SK-N-SH (cell line): ENCODE measurements around the gene OBSCN. TPM values are rescaled to one million over a fixed set of nuclear protein-coding genes. Genes with fewer than 3 reads are reported as not detected.

Experiments used
- CTCF ChIA-PET: fragments of 300-600, 350-600 bp; formaldehyde crosslinking; extraction: SDS; loops from one replicate; lab custom pipeline; 2021; lab: Yijun Ruan, JAX
- POLR2A ChIA-PET: fragments of 350-600 bp; sonication (Branson Sonifier 250); formaldehyde crosslinking; extraction: SDS; loops from one replicate; lab custom pipeline; 2020; ENCODE audit warnings: antibody characterized with exemption, inconsistent platforms; lab: Yijun Ruan, JAX
- DNase-seq: peaks from one replicate; pipeline ENCODE4 v3.0.0; 2012
- H2AFZ ChIP-seq: fragments of 200-600 bp; sonication (generic); 2 replicates; pipeline ENCODE4 v1.8.1; 2016; ENCODE audit warnings: antibody characterized with exemption, mild to moderate bottlenecking, low read depth
- H3F3A ChIP-seq: fragments of 200-600 bp; sonication (generic); replicated peaks from 2 replicates; pipeline ENCODE3; 2016; ENCODE audit warnings: antibody characterized with exemption, mild to moderate bottlenecking; ENCODE audit not compliant: insufficient read depth
- H3K27ac ChIP-seq, 2 experiments: fragments of 200-500 bp in 1 of 2; fragments of 200-600 bp in 1 of 2; sonication (Bioruptor generic) in 1 of 2; sonication (generic), shearing (Covaris generic) in 1 of 2; 2 replicates each; pipeline versions ENCODE4 v1.5.1 to v1.6.1; 2014 to 2016; ENCODE audit warnings: low read depth in 2 of 2, inconsistent platforms in 1 of 2, low read length in 1 of 2, mild to moderate bottlenecking in 1 of 2, mixed read lengths in 1 of 2
- H3K27me3 ChIP-seq: fragments of 200-600 bp; sonication (generic), shearing (Covaris generic); 2 replicates; pipeline ENCODE4 v1.6.1; 2016; ENCODE audit warnings: mixed run types; ENCODE audit not compliant: insufficient read depth
- H3K36me3 ChIP-seq, 2 experiments: fragments of 200-500 bp in 1 of 2; fragments of 200-600 bp in 1 of 2; sonication (Bioruptor generic) in 1 of 2; sonication (generic) in 1 of 2; replicated peaks in 1 of 2; 2 replicates each; pipeline versions ENCODE3 to v1.5.1; 2014 to 2016; ENCODE audit warnings: low read length in 1 of 2, mild to moderate bottlenecking in 1 of 2; ENCODE audit not compliant: insufficient read depth in 2 of 2, control insufficient read depth in 1 of 2
- H3K4me1 ChIP-seq, 2 experiments: fragments of 200-500 bp in 1 of 2; fragments of 200-600 bp in 1 of 2; sonication (Bioruptor generic) in 1 of 2; sonication (generic), shearing (Covaris generic) in 1 of 2; 2 replicates each; pipeline versions ENCODE4 v1.5.1 to v1.6.1; 2014 to 2016; ENCODE audit warnings: low read depth in 1 of 2, low read length in 1 of 2, mixed run types in 1 of 2; ENCODE audit not compliant: insufficient read depth in 2 of 2, control insufficient read depth in 1 of 2
- H3K4me2 ChIP-seq: fragments of 200-600 bp; sonication (generic), shearing (Covaris generic); 2 replicates; pipeline ENCODE4 v1.6.1; 2017; ENCODE audit warnings: mixed run types
- H3K4me3 ChIP-seq, 2 experiments: fragments of 200-500 bp in 1 of 2; fragments of 200-600 bp in 1 of 2; sonication (Bioruptor generic) in 1 of 2; sonication (generic), shearing (Covaris generic) in 1 of 2; 2 replicates each; pipeline versions ENCODE4 v1.5.1 to v1.8.1; 2014 to 2016; ENCODE audit warnings: low read depth in 2 of 2, inconsistent platforms in 1 of 2, low read length in 1 of 2, mild to moderate bottlenecking in 1 of 2, mixed read lengths in 1 of 2, moderate library complexity in 1 of 2
- H3K79me2 ChIP-seq: fragments of 200-600 bp; sonication (generic); 2 replicates; pipeline ENCODE4 v1.8.1; 2017; ENCODE audit warnings: mild to moderate bottlenecking; ENCODE audit not compliant: insufficient read depth
- H3K9ac ChIP-seq: fragments of 200-600 bp; sonication (generic); 2 replicates; pipeline ENCODE4 v1.6.1; 2017; ENCODE audit warnings: mixed run types
- H3K9me2 ChIP-seq: fragments of 200-600 bp; sonication (generic); 2 replicates; pipeline ENCODE4 v1.6.1; 2017; ENCODE audit warnings: mixed run types
- H3K9me3 ChIP-seq: fragments of 200-600 bp; sonication (generic); 2 replicates; pipeline ENCODE4 v1.6.1; 2017; ENCODE audit warnings: mixed run types, mild to moderate bottlenecking, moderate library complexity
- H4K20me1 ChIP-seq: fragments of 200-600 bp; sonication (generic); 2 replicates; pipeline ENCODE4 v1.6.1; 2017; ENCODE audit warnings: mild to moderate bottlenecking, mixed run types; ENCODE audit not compliant: insufficient read depth
- CHD2 ChIP-seq: fragments of 150-350 bp; IDR thresholded peaks from 2 replicates; pipeline ENCODE4 v1.6.1; 2018; ENCODE audit warnings: low read length; ENCODE audit not compliant: partially characterized antibody
- CTCF ChIP-seq: fragments of 200-600 bp; sonication (generic); IDR thresholded peaks from 2 replicates; pipeline ENCODE4 v1.6.1; 2017; ENCODE audit warnings: antibody characterized with exemption, mild to moderate bottlenecking, moderate library complexity
- EP300 ChIP-seq, 2 experiments: IDR thresholded peaks; 2 replicates each; pipeline versions ENCODE4 v1.4.0 to v1.6.1; 2012; ENCODE audit warnings: borderline replicate concordance in 1 of 2, low read depth in 1 of 2, low read length in 1 of 2
- EZH2phosphoT487 ChIP-seq: fragments of 200-600 bp; sonication (generic); IDR thresholded peaks from 2 replicates; pipeline ENCODE4 v1.6.1; 2017; ENCODE audit warnings: low read depth, mixed run types, mild to moderate bottlenecking, antibody characterized with exemption, moderate library complexity, borderline replicate concordance
- FOXJ3 ChIP-seq: sonication (generic); formaldehyde crosslinking; IDR thresholded peaks from 2 replicates; pipeline ENCODE4 v1.5.1; 2020; ENCODE audit warnings: mild to moderate bottlenecking, missing genetic modification reagents
- FOXM1 ChIP-seq: IDR thresholded peaks from 2 replicates; pipeline ENCODE4 v1.4.0; 2012; ENCODE audit warnings: low read depth, mild to moderate bottlenecking
- GABPA ChIP-seq: IDR thresholded peaks from 2 replicates; pipeline ENCODE4 v1.4.0; 2012; ENCODE audit warnings: low read depth, mild to moderate bottlenecking
- GATA2 ChIP-seq: sonication (generic); formaldehyde crosslinking; IDR thresholded peaks from 2 replicates; pipeline ENCODE4 v1.5.0; 2020; ENCODE audit warnings: mild to moderate bottlenecking, missing genetic modification reagents
- IRF3 ChIP-seq: fragments of 150-350 bp; IDR thresholded peaks from 2 replicates; pipeline ENCODE4 v1.6.1; 2016; ENCODE audit warnings: mild to moderate bottlenecking, low read depth, low read length
- MEF2A ChIP-seq: IDR thresholded peaks from 2 replicates; pipeline ENCODE4 v1.4.0; 2012; ENCODE audit warnings: low read depth, borderline replicate concordance
- MXI1 ChIP-seq: IDR thresholded peaks from 2 replicates; pipeline ENCODE4 v1.6.1; 2012; ENCODE audit warnings: mild to moderate bottlenecking, low read depth, low read length, improper control_type of control experiment
- POLR2AphosphoS5 ChIP-seq: IDR thresholded peaks from 2 replicates; pipeline ENCODE4 v1.6.1; 2012; ENCODE audit warnings: low read depth, low read length
- RCOR1 ChIP-seq: fragments of 150-350 bp; IDR thresholded peaks from 2 replicates; pipeline ENCODE4 v1.6.1; 2017; ENCODE audit warnings: antibody characterized with exemption, low read length
- RXRA ChIP-seq: IDR thresholded peaks from 2 replicates; pipeline ENCODE4 v1.4.0; 2012; ENCODE audit warnings: low read depth, mild to moderate bottlenecking, borderline replicate concordance
- TAF1 ChIP-seq: IDR thresholded peaks from 2 replicates; pipeline ENCODE4 v1.6.1; 2012; ENCODE audit warnings: low read depth, mild to moderate bottlenecking, low read length, moderate library complexity, borderline replicate concordance
- TEAD4 ChIP-seq: IDR thresholded peaks from 2 replicates; pipeline ENCODE4 v1.4.0; 2012; ENCODE audit warnings: mild to moderate bottlenecking, borderline replicate concordance; ENCODE audit not compliant: insufficient read depth
- YY1 ChIP-seq: IDR thresholded peaks from 2 replicates; pipeline ENCODE4 v1.4.0; 2012; ENCODE audit warnings: low read depth, mild to moderate bottlenecking
- WGBS: methylation state at CpG from one replicate; pipeline ENCODE4 v1.1.6; 2017; ENCODE audit warnings: low lambda C conversion rate; 5-methylcytosine and 5-hydroxymethylcytosine counted together
- polyA plus RNA-seq, 3 experiments: library from polyadenylated mRNA; depleted of rRNA; stranded (reverse); fragments of >200 nt; gene quantifications; 2 replicates each; pipeline ENCODE4 v1.2.3, GENCODE V29; 2012
- TF ChIP-seq, protein P1 (sequence below): IDR thresholded peaks from 2 replicates; pipeline ENCODE4 v1.4.0; 2012; ENCODE audit warnings: low read depth, borderline replicate concordance
- TF ChIP-seq, protein P2 (sequence below): fragments of 150-350 bp; IDR thresholded peaks from 2 replicates; pipeline ENCODE4 v1.6.1; 2017; ENCODE audit warnings: antibody characterized with exemption, low read length, low read depth, borderline replicate concordance
- TF ChIP-seq, protein P3 (sequence below): IDR thresholded peaks from 2 replicates; pipeline ENCODE4 v1.4.0; 2012; ENCODE audit warnings: low read depth

The OBSCN gene
- polyA plus RNA-seq, 1 of the 3 experiments (the other 2 are of a cell fraction), result 4.0 TPM

DNA sequence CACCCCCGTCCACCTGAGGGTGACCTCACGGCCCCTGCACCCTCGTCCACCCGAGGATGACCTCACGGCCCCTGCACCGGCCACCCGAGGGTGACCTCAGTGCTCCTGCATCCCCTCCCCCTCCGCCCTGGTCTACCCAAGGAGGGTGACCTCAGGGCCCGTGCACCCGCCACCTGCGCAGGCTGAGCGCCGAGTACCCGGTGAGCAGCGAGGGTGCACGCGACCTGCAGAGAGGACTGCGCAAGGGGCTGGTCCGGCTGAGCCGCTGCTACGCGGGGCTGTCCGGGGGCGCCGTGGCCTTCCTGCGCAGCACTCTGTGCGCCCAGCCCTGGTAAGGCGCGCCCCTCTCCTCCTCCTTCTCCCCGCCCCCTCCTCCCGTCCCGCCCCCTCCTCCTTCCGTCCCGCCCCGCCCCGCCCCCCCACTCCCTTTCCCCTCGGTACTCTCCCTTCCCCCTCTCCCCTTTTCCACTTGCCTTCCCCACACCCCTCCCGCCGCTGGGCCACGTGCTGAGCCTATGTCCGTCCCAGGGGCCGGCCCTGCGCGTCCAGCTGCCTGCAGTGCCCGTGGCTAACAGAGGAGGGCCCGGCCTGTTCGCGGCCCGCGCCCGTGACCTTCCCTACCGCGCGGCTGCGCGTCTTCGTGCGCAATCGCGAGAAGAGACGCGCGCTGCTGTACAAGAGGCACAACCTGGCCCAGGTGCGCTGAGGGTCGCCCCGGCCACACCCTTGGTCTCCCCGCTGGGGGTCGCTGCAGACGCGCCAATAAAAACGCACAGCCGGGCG, 170.4 kb downstream of the OBSCN start (continued):
- TF ChIP-seq MXI1, result peak; percentile 81
- TF ChIP-seq YY1, result no peak
- TF ChIP-seq POLR2AphosphoS5, result no peak
- no peak for TF ChIP-seq EZH2phosphoT487
- TF ChIP-seq, protein P1, sequence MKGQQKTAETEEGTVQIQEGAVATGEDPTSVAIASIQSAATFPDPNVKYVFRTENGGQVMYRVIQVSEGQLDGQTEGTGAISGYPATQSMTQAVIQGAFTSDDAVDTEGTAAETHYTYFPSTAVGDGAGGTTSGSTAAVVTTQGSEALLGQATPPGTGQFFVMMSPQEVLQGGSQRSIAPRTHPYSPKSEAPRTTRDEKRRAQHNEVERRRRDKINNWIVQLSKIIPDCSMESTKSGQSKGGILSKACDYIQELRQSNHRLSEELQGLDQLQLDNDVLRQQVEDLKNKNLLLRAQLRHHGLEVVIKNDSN, result peak; percentile 61; the same call in 1 of the 2 replicates
- no peak for TF ChIP-seq MEF2A
- TF ChIP-seq RXRA, result no peak
- TF ChIP-seq TEAD4, result no peak
- TF ChIP-seq EP300 (IDR thresholded peaks at IDR 0.05; ENCODE audit: borderline replicate concordance in 1 of 2, low read depth in 1 of 2, low read length in 1 of 2), result no peak
- TF ChIP-seq, all 33 proteins: peak for 9

DNA sequence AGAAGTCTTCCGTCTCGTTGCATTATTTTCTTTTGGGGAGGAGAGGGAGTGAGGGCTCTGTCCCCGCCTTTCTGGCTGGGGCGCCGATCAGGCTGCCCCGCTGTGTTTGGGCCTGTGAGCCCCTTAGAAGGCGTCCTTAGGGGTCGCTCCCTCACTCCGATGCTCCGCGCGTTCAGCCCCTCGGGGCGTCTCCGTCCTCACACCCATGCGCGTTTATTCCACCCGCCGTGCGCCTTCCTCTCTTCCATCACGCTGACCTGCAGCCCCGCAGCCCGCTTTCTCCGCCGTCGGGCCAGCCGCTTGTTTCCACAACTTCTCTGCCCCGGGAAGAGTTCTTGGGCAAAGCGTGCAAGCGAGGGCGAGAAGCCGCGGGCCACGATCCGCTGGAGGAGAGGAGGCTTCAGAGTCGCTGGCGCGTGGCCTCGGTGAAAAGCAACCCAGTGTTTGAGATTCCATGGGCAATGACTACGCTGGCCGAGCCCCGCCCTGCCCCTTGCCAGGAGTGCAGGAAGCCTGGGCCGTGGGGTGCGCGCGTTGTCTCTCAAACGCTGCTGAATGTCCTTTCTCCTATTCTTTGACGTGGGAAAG, 171.1 kb downstream of the OBSCN start:
- Histone ChIP-seq H3F3A (no peaks in the 10 kb centered on the region), H3K9me3 (no peaks in the 10 kb centered on the region), H3K4me1 (peaks cover 7 to 14% of the 10 kb centered on the region in 2 experiments; a peak in 2 of 4 replicates), H3K27me3 (no peaks in the 10 kb centered on the region), H3K36me3 (no peaks in the 10 kb centered on the region), H4K20me1 (no peaks in the 10 kb centered on the region), H3K79me2 (no peaks in the 10 kb centered on the region), H3K9ac (peak overlapping the region; percentile 53), H3K9me2 (no peaks in the 10 kb centered on the region), H3K27ac (peak overlapping the region in 1 of 2 experiments; percentile 3; a peak in 1 of 4 replicates), H3K4me2 (peak overlapping the region; percentile 87), H2AFZ (peak overlapping the region; percentile 93), H3K4me3 (peak overlapping the region; percentile 56 to 69)
- no peak for DNase-seq
- POLR2A ChIA-PET, result interaction anchor here (1.0 kb wide), 1 partner anchor 78 kb away, joined by 3 read pairs; a partner anchor contains a TSS
- CTCF ChIA-PET, result interaction anchor here (0.8 to 2.9 kb wide), 9 partner anchors 8 to 136 kb away, joined by 3 to 20 read pairs (median 4); a partner anchor contains a TSS
- TF ChIP-seq RCOR1 (no peak), EP300 (IDR thresholded peaks at IDR 0.05; ENCODE audit: borderline replicate concordance in 1 of 2, low read depth in 1 of 2, low read length in 1 of 2) (no peak), FOXM1 (no peak), YY1 (no peak), TAF1 (no peak), GATA2 (no peak), GABPA (no peak), FOXJ3 (CRISPR knock-in tag) (no peak), IRF3 (no peak), CHD2 (no peak), CTCF (no peak), MXI1 (no peak)
- TF ChIP-seq, protein P2, sequence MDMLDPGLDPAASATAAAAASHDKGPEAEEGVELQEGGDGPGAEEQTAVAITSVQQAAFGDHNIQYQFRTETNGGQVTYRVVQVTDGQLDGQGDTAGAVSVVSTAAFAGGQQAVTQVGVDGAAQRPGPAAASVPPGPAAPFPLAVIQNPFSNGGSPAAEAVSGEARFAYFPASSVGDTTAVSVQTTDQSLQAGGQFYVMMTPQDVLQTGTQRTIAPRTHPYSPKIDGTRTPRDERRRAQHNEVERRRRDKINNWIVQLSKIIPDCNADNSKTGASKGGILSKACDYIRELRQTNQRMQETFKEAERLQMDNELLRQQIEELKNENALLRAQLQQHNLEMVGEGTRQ, result no peak
- TF ChIP-seq, protein P3, sequence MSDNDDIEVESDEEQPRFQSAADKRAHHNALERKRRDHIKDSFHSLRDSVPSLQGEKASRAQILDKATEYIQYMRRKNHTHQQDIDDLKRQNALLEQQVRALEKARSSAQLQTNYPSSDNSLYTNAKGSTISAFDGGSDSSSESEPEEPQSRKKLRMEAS, result no peak
- 47% methylated on average over 33 of the region's 48 CpGs for WGBS
